HepG2 (cell line): ENCODE data around the gene MAP3K2. TPM values are rescaled to one million over a fixed set of nuclear protein-coding genes. Genes with fewer than 3 reads are reported as not detected.

Experiments used
- ETV5 ChIP-seq: IDR thresholded peaks from 2 replicates; pipeline ENCODE4 v1.6.1; 2018; ENCODE audit warnings: missing biosample characterization, missing genetic modification reagents, inconsistent platforms, borderline replicate concordance
- HNRNPL ChIP-seq: fragments of 200-400 bp; formaldehyde crosslinking; IDR thresholded peaks from 2 replicates; pipeline ENCODE4 v1.6.1; 2017; ENCODE audit warnings: mild to moderate bottlenecking, low read depth, low read length
- PITX1 ChIP-seq: sonication (generic); formaldehyde crosslinking; IDR thresholded peaks from 2 replicates; pipeline ENCODE4 v1.5.1; 2020; ENCODE audit warnings: mild to moderate bottlenecking, missing genetic modification reagents
- POLR2G ChIP-seq: fragments of 200-400 bp; formaldehyde crosslinking; IDR thresholded peaks from 2 replicates; pipeline ENCODE4 v1.6.1; 2018; ENCODE audit warnings: mild to moderate bottlenecking, low read depth, low read length, moderate library complexity
- SIX1 ChIP-seq: sonication (generic); formaldehyde crosslinking; IDR thresholded peaks from 2 replicates; pipeline ENCODE4 v1.4.0; 2020; ENCODE audit warnings: missing genetic modification reagents, borderline replicate concordance
- TAF15 ChIP-seq: fragments of 200-400 bp; formaldehyde crosslinking; IDR thresholded peaks from one replicate; pipeline ENCODE4 v1.6.1; 2018; ENCODE audit warnings: mild to moderate bottlenecking, low read depth, low read length; ENCODE audit not compliant: poor library complexity, severe bottlenecking
- ZNF263 ChIP-seq: sonication (generic); formaldehyde crosslinking; IDR thresholded peaks from 2 replicates; pipeline ENCODE4 v1.4.0; 2020; ENCODE audit warnings: missing genetic modification reagents
- polyA plus RNA-seq, 8 experiments: library from polyadenylated mRNA; depleted of rRNA in 3 of 8; stranded (reverse) in 7 of 8; unstranded in 1 of 8; fragments of >200 nt; fragmentation: Illumina TruSeq in 4 of 8; extraction: Trizol in 4 of 8; gene quantifications; 2 replicates each; pipeline versions ENCODE4 v1.2.1 to v1.2.3, GENCODE V29; 2011 to 2016; ENCODE audit warnings: low read depth in 4 of 8, missing spikeins in 1 of 8, mixed read lengths in 1 of 8; ENCODE audit not compliant: insufficient read depth in 1 of 8
- total RNA-seq, 5 experiments: library from RNA; depleted of rRNA; stranded (reverse); fragments of >200 nt; fragmentation: Illumina TruSeq; extraction: Trizol; gene quantifications; 2 replicates each; pipeline ENCODE4 v1.2.3, GENCODE V29; 2016; ENCODE audit warnings: low read depth in 1 of 5
- TF ChIP-seq, protein P1 (sequence below): sonication (generic); formaldehyde crosslinking; IDR thresholded peaks from 2 replicates; pipeline ENCODE4 v1.5.0; 2020; ENCODE audit warnings: mild to moderate bottlenecking, missing genetic modification reagents
- TF ChIP-seq, protein P2 (sequence below): sonication (generic); formaldehyde crosslinking; IDR thresholded peaks from 2 replicates; pipeline ENCODE4 v1.5.0; 2020; ENCODE audit warnings: mild to moderate bottlenecking, missing genetic modification reagents
- TF ChIP-seq, protein P3 (sequence below): IDR thresholded peaks from 2 replicates; pipeline ENCODE4 v1.6.1; 2012; ENCODE audit warnings: low read depth, low read length, improper control_type of control experiment

Gene MAP3K2
- total and polyA plus RNA-seq, 2 of the 13 experiments (the other 11 are each of a cell fraction or from before 2014, with no cell fraction given): 12.2 to 37.2 TPM

DNA sequence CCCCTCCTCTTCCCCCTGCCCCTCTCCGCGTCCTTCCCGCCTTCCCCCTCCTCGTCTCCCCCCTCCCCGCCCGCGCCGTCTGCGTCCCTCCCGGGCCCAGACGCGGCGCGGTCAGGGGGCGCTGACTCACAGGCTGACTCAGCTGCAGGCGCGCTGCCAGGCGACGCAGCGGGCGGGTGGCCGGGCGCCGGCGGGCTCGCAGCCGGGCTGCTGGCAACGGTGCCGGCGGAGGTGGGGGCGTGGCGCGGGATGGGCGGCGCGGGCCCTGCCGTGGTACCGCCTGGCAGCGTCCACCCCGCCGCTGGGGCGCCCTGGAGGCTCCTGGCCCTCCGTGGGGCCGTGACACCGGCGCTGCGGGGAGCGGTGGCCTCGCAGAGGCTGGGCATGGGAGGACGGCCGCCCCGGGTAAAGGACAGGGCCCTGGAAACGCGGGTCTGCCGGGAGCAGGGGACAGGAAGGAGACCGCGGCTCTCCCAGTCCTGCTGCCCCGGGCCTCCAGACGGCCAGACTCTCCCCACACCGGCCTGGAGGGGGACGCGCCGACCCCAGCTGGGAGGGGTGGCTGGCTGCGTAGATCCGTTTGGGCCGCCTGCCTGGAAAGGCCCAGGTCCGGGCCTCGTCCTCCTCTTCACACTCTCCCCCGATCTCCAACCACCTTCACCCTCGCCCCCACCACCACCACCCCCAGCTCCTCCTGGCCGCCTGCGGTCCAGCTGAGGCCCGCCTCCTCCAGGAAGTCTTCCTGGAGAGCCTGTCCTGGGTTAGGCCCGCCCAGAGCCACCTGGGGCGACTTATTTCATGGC is 20.4 kb upstream of the MAP3K2 start (continued):
- TF ChIP-seq, protein P1, sequence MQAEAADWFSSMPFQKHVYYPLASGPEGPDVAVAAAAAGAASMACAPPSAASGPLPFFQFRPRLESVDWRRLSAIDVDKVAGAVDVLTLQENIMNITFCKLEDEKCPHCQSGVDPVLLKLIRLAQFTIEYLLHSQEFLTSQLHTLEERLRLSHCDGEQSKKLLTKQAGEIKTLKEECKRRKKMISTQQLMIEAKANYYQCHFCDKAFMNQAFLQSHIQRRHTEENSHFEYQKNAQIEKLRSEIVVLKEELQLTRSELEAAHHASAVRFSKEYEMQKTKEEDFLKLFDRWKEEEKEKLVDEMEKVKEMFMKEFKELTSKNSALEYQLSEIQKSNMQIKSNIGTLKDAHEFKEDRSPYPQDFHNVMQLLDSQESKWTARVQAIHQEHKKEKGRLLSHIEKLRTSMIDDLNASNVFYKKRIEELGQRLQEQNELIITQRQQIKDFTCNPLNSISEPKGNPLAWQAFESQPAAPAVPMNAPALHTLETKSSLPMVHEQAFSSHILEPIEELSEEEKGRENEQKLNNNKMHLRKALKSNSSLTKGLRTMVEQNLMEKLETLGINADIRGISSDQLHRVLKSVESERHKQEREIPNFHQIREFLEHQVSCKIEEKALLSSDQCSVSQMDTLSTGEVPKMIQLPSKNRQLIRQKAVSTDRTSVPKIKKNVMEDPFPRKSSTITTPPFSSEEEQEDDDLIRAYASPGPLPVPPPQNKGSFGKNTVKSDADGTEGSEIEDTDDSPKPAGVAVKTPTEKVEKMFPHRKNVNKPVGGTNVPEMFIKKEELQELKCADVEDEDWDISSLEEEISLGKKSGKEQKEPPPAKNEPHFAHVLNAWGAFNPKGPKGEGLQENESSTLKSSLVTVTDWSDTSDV (CRISPR knock-in tag): peak; percentile 75; the same call in 1 of the 2 replicates
- TF ChIP-seq PITX1: no peak
- TF ChIP-seq POLR2G: peak; percentile 68
- TF ChIP-seq HNRNPL: peak; percentile 84
- TF ChIP-seq, protein P2, sequence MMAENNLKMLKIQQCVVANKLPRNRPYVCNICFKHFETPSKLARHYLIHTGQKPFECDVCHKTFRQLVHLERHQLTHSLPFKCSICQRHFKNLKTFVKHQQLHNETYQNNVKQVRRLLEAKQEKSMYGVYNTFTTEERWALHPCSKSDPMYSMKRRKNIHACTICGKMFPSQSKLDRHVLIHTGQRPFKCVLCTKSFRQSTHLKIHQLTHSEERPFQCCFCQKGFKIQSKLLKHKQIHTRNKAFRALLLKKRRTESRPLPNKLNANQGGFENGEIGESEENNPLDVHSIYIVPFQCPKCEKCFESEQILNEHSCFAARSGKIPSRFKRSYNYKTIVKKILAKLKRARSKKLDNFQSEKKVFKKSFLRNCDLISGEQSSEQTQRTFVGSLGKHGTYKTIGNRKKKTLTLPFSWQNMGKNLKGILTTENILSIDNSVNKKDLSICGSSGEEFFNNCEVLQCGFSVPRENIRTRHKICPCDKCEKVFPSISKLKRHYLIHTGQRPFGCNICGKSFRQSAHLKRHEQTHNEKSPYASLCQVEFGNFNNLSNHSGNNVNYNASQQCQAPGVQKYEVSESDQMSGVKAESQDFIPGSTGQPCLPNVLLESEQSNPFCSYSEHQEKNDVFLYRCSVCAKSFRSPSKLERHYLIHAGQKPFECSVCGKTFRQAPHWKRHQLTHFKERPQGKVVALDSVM (CRISPR knock-in tag): peak; percentile 42
- TF ChIP-seq, protein P3, sequence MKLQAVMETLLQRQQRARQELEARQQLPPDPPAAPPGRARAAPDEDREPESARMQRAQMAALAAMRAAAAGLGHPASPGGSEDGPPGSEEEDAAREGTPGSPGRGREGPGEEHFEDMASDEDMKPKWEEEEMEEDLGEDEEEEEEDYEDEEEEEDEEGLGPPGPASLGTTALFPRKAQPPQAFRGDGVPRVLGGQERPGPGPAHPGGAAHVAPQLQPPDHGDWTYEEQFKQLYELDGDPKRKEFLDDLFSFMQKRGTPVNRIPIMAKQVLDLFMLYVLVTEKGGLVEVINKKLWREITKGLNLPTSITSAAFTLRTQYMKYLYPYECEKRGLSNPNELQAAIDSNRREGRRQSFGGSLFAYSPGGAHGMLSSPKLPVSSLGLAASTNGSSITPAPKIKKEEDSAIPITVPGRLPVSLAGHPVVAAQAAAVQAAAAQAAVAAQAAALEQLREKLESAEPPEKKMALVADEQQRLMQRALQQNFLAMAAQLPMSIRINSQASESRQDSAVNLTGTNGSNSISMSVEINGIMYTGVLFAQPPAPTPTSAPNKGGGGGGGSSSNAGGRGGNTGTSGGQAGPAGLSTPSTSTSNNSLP: no peak
- TF ChIP-seq ZNF263 (CRISPR knock-in tag): peak; percentile 59
- TF ChIP-seq ETV5 (CRISPR knock-in tag): no peak
- TF ChIP-seq SIX1 (CRISPR knock-in tag): no peak
- TF ChIP-seq TAF15: no peak
